Keratinocyte (primary cell): Measurements from ENCODE around the gene RIN3. TPM values are rescaled to one million over a fixed set of nuclear protein-coding genes. Genes with fewer than 3 reads are reported as not detected.

Source experiments
- DNase-seq: peaks from one replicate; pipeline ENCODE4 v3.0.0-alpha.2; 2011; ENCODE audit warnings: low read depth, missing footprints, low spot score
- FAIRE-seq: peaks from 2 replicates; lab custom pipeline; 2011; peaks lifted over from hg19 to GRCh38; lab: Jason Lieb, UNC
- H2AFZ ChIP-seq: 2 replicates; pipeline ENCODE4 v1.6.0; 2012; ENCODE audit warnings: low read length, control low read depth, inconsistent platforms; ENCODE audit not compliant: control insufficient read depth
- H3K27ac ChIP-seq: 2 replicates; pipeline ENCODE4 v1.5.1; 2011; ENCODE audit warnings: low read length; ENCODE audit not compliant: control insufficient read depth, insufficient read depth
- H3K27me3 ChIP-seq: 3 replicates; pipeline ENCODE4 v1.6.0; 2011; ENCODE audit warnings: low read length; ENCODE audit not compliant: control insufficient read depth, insufficient read depth; ENCODE audit errors: extremely low read depth
- H3K36me3 ChIP-seq, 2 experiments: 2 replicates in 1 of 2; 3 replicates in 1 of 2; pipeline ENCODE4 v1.5.1; 2011; ENCODE audit warnings: low read length in 2 of 2, mild to moderate bottlenecking in 1 of 2; ENCODE audit not compliant: control insufficient read depth in 2 of 2, insufficient read depth in 2 of 2; ENCODE audit errors: extremely low read depth in 1 of 2
- H3K4me1 ChIP-seq: 3 replicates; pipeline ENCODE4 v1.5.1; 2011; ENCODE audit warnings: low read length; ENCODE audit not compliant: control insufficient read depth, insufficient read depth; ENCODE audit errors: extremely low read depth
- H3K4me2 ChIP-seq: 3 replicates; pipeline ENCODE4 v1.6.0; 2011; ENCODE audit warnings: low read depth, low read length; ENCODE audit not compliant: control insufficient read depth, insufficient read depth; ENCODE audit errors: extremely low read depth
- H3K4me3 ChIP-seq, 3 experiments: fragments of 200-600 bp in 1 of 3; sonication (generic) in 1 of 3; 2 replicates in 2 of 3; 3 replicates in 1 of 3; pipeline ENCODE4 v1.5.1; 2011 to 2016; ENCODE audit warnings: low read length in 3 of 3, mild to moderate bottlenecking in 3 of 3, control low read depth in 2 of 3, inconsistent platforms in 1 of 3, low read depth in 1 of 3, mixed read lengths in 1 of 3, mixed run types in 1 of 3, moderate library complexity in 1 of 3; ENCODE audit not compliant: control insufficient read depth in 2 of 3, insufficient read depth in 2 of 3; ENCODE audit errors: extremely low read depth in 1 of 3
- H3K79me2 ChIP-seq: 2 replicates; pipeline ENCODE4 v1.6.0; 2012; ENCODE audit warnings: low read length; ENCODE audit not compliant: control insufficient read depth, insufficient read depth
- H3K9ac ChIP-seq: 3 replicates; pipeline ENCODE4 v1.6.0; 2011; ENCODE audit warnings: low read length; ENCODE audit not compliant: control insufficient read depth, insufficient read depth; ENCODE audit errors: extremely low read depth
- H3K9me1 ChIP-seq: 3 replicates; pipeline ENCODE4 v1.6.0; 2011; ENCODE audit warnings: low read length; ENCODE audit not compliant: control insufficient read depth, insufficient read depth; ENCODE audit errors: extremely low read depth
- H3K9me3 ChIP-seq: 2 replicates; pipeline ENCODE4 v1.5.1; 2012; ENCODE audit warnings: low read depth, low read length; ENCODE audit not compliant: control insufficient read depth
- H4K20me1 ChIP-seq: 3 replicates; pipeline ENCODE4 v1.6.0; 2011; ENCODE audit warnings: low read length; ENCODE audit not compliant: control insufficient read depth, insufficient read depth; ENCODE audit errors: extremely low read depth
- CTCF ChIP-seq, 3 experiments: IDR thresholded peaks in 1 of 3; conservative IDR thresholded peaks in 1 of 3; optimal IDR thresholded peaks in 1 of 3; 2 replicates in 2 of 3; 3 replicates in 1 of 3; pipeline versions ENCODE3 to v1.5.1; 2011; ENCODE audit warnings: low read length in 3 of 3, mild to moderate bottlenecking in 3 of 3, moderate library complexity in 2 of 3, control low read depth in 1 of 3, inconsistent platforms in 1 of 3; ENCODE audit not compliant: insufficient read depth in 2 of 3; ENCODE audit errors: extremely low read depth in 1 of 3
- EZH2 ChIP-seq: IDR thresholded peaks from one replicate; pipeline ENCODE4 v1.6.1; 2012; ENCODE audit warnings: inconsistent platforms, mild to moderate bottlenecking, low read length, moderate library complexity
- dilution Hi-C: fragments of 300-500 bp; cut with MboI; formaldehyde crosslinking; loops from one replicate; pipeline ENCODE4 v1.7.0; 2020; ENCODE audit warnings: low sequenced_read_pairs; ENCODE audit not compliant: extremely low pct_ligation_motif_present
- polyA plus RNA-seq, 5 experiments: library from polyadenylated mRNA; depleted of rRNA in 3 of 5; stranded (reverse) in 3 of 5; stranded (forward) in 1 of 5; unstranded in 1 of 5; fragments of >200 nt; gene quantifications; 1 replicate in 1 of 5; 2 replicates in 3 of 5; 3 replicates in 1 of 5; pipeline versions ENCODE4 v1.2.1 to v1.2.3, GENCODE V29; 2011 to 2012; ENCODE audit warnings: missing spikeins in 2 of 5, low read depth in 1 of 5, low replicate concordance in 1 of 5

The RIN3 gene
- polyA plus RNA-seq, 1 donor (not counting 4 experiments of a cell fraction or from before 2014, with no cell fraction given), result 1.2 TPM

DNA sequence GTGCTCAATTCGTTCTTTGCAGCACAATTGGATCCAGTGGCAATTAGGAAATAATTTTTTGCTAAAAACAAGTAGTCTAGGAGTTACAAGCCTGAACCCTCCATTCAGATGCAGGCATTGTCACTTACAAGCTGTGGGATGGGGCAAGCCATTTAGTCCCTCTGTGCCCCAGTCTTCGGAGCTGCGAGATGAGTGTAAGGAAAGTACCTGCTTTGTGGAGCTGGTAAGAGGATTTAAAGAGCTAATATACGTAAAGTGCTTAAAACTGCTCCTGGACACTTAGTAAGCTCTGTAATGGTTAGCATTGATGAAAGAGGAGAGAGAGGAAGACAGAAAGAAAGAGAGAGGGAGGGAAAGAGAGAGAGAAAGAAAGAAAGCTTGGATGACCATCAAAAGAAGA, 122.3 kb downstream of the RIN3 start:
- H3K36me3 ChIP-seq, result no peaks in the 10 kb centered on the region
- H2AFZ ChIP-seq, result no peak overlapping the region
- H3K4me2 ChIP-seq, result no peak overlapping the region
- H3K79me2 ChIP-seq, result no peaks in the 10 kb centered on the region
- dilution Hi-C loops, result no loop called here
- no peak overlapping the region for H3K4me3 ChIP-seq
- H3K9me1 ChIP-seq, result no peaks in the 10 kb centered on the region
- H3K9ac ChIP-seq, result no peak overlapping the region
- H3K4me1 ChIP-seq, result no peaks in the 10 kb centered on the region
- DNase-seq (no peak), FAIRE-seq (no peak)
- H3K27me3 ChIP-seq, result no peaks in the 10 kb centered on the region
- no peaks in the 10 kb centered on the region for H4K20me1 ChIP-seq
- H3K27ac ChIP-seq, result no peak overlapping the region
- H3K9me3 ChIP-seq, result no peaks in the 10 kb centered on the region
- TF ChIP-seq CTCF (optimal IDR thresholded peaks at IDR 0.05 in 1 of 3, IDR thresholded peaks at IDR 0.05 in 1 of 3, conservative IDR thresholded peaks at IDR 0.05 in 1 of 3; ENCODE audit: extremely low read depth in 1 of 3, insufficient read depth in 2 of 3, low read length in 3 of 3), result no peak
- TF ChIP-seq EZH2, result no peak

DNA sequence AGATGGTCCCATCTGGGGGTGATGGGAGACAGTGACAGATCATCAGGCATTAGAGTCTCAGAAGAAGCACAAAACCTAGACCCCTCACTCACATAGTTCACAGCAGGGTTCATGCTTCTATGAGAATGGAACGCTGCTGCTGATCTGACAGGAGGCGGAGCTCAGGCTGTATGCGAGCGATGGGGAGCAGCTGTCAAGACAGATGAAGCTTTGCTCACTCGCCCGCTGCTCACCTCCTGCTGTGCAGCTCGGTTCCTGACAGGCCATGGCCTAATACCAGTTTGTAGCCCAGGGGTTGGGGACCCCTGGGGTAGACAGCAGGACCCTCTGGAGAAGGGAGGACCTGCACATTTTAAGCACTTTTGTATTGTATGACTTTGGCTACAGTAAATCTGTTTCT, 123.6 kb downstream of the RIN3 start:
- TF ChIP-seq EZH2 (no peak), CTCF (optimal IDR thresholded peaks at IDR 0.05 in 1 of 3, IDR thresholded peaks at IDR 0.05 in 1 of 3, conservative IDR thresholded peaks at IDR 0.05 in 1 of 3; ENCODE audit: extremely low read depth in 1 of 3, insufficient read depth in 2 of 3, low read length in 3 of 3) (no peak)
- FAIRE-seq (no peak), DNase-seq (no peak)
- H3K27ac ChIP-seq, result no peak overlapping the region
- H3K9ac ChIP-seq, result no peak overlapping the region
- no peaks in the 10 kb centered on the region for H3K9me3 ChIP-seq
- no peaks in the 10 kb centered on the region for H3K27me3 ChIP-seq
- no peak overlapping the region for H2AFZ ChIP-seq
- dilution Hi-C loops, result no loop called here
- no peak overlapping the region for H3K4me3 ChIP-seq
- H3K4me1 ChIP-seq, result no peaks in the 10 kb centered on the region
- H3K9me1 ChIP-seq, result no peaks in the 10 kb centered on the region
- no peak overlapping the region for H3K4me2 ChIP-seq
- no peaks in the 10 kb centered on the region for H3K79me2 ChIP-seq
- H3K36me3 ChIP-seq, result no peaks in the 10 kb centered on the region
- H4K20me1 ChIP-seq, result no peaks in the 10 kb centered on the region
